NCI-H460 (cell line): ENCODE results near the gene KLK7. TPM values are rescaled to one million over a fixed set of nuclear protein-coding genes. Genes with fewer than 3 reads are reported as not detected.
"Not testable (repeated sequence)": the region's sequence is repeated elsewhere in the genome, so short reads cannot be mapped to it uniquely, and the experiment has no call there.

Experiments used
- DNase-seq: peaks from one replicate; pipeline ENCODE4 v3.0.0-alpha.2; 2016; ENCODE audit warnings: low read depth; ENCODE audit errors: extremely low read depth
- total RNA-seq: library from RNA; depleted of rRNA; stranded (reverse); fragments of >200 nt; shearing (Covaris generic); gene quantifications from 2 replicates; pipeline ENCODE4 v1.2.3, GENCODE V29; 2014

The KLK7 gene
- total RNA-seq, 1 experiment from 2014 or later: not detected

DNA sequence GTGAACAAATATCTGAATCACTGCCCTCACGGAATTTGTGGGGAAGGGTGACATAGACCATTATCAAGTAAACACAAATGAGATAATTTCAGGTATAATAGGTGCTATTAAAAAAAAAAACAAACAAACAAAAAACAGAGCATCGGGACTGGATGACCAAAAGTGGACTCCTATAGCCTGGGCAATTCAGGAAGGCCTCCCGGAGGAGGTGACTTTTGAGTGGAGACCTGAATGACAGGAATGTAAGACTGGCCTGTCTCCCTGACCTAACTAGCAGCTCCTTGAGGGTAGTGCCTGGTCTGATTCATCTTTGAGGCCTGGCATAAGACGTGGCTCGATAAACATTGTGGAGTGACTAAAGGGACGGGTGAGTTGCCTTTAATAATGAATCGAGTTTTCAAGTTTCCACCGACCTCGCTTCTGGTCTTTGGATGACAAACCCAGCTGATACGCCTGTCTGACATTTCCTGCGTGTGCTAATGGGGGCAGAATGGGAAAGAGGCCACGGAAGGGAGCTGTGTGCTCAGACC is 29.0 kb upstream of the KLK7 start:
- DNase-seq: no peak

DNA sequence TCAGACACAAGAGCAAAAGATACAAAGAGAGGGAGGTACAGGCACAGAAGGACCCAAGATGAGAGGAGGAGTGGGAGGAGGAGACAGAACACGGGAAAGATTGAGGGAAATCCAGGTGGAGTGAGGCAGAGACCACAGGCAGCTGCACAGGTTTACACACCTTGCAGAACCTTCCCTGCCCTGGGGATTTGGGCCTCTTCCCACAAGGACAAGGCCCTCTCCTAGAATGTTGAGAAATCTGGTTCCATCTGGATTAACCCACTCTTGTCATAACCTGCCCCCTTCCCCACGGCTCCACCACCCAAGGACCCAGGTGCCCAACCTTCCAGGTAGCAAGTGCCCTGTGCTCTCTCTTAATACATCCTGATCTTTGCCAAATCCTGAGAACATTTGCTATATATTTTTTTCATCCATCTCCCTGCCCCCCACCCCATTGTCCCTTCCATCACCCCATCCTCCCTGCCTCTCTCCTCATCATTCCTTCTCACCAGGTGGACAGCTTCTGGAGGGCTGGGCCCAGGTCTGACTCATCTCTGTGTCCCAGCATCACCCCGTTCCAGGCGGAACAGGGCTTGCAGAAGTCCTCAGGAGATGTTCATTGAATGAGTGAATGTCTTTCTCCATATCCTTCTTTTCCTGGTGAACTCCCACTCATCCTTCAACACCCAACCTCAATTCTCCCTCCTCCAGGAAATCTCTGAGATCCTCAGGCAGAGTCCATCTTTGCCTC is 26.5 kb upstream of the KLK7 start:
- DNase-seq: no peak

DNA sequence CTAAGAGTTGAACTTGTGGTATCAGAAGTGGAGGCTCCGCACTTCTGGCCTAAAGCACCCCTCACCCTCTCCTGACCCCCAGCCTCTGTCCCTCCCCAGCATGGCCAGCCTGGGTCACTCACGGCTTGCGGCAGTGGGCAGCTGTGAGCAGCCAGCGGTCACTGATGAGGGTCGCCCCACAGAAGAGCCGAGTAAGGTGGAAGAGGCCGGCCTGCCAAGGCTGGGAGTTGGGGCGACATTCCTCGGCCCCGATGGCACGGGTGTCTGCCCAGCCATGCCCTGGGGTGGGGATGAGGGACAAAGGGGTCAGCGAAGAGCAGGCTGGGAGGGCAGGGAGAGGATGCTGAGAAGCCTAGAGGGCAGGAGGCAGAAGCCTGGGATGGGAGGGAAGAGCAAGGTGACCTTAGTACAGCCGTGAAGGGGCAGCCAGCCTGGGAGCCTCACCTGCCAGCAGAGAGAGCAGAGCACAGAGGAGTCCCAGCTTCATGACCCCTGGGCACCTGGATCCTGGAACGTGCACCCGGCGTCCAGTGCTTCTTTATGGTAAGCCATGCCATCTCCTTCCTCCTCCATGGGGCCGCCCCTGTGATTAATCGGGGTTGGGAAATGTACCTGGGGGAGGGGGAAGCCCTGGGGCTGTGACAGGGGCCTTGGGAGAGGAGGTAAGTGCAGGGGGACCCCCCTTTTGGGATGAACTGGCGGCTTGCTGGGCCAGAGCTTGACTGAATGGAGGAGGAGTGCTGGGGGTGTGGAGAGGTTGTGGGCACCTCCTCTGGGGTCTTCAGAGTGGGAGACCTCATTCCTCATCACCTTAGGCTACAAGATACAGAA is 25.6 kb upstream of the KLK7 start:
- DNase-seq: no peak

DNA sequence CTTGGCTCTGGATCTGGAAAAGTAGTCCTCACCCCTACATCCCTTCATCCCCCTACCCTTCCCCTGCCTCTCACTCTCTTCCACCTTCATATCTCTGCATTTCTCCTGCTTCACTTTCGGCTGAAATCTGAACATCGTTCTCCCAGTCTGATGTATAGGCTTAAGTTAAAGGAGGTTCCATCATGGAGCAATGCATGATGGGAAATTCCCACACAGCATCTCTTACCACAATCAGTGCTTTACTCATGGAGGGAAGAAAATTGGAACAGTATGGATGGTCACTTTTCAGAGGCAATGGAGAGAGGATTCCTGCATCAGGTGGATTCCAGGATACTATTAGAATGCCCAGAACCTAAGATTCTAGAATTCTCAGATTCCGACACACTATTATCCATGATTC is 23.8 kb upstream of the KLK7 start:
- no peak for DNase-seq

DNA sequence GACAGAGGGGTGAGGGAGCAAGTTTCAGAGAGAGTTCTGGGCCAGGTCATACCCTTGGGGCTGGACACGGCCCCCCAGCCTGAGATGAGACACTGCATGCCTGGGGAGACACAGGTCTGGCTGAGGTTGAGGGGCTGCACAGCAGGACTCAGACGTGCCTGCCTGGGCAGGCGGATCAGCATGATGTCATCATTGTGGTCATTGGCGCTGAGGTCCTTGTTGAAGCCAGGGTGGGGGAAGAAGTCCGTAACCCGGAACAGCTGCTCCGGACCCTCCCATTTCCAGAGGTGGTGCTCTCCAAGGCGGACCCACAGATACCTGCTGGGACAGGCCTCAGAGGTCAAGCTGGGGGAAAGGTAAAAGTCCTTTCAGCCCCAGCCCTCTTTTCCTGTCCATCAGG is 22.7 kb upstream of the KLK7 start:
- DNase-seq: no peak

DNA sequence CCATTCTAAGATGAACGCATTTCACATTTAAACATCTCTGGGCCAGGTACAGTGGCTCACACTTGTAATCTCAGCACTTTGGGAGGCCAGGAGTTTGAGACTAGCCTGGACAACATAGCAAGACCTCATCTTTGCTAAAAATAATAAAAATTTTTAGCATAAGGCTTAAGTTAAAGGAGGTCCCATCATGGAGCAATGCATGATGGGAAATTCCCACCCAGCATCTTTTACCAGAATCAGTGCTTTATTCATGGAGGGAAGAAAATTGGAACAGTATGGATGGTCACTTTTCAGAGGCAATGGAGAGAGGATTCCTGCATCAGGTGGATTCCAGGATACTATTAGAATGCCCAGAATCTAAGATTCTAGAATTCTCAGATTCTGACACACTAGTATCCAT is 21.5 kb upstream of the KLK7 start:
- DNase-seq: no peak

DNA sequence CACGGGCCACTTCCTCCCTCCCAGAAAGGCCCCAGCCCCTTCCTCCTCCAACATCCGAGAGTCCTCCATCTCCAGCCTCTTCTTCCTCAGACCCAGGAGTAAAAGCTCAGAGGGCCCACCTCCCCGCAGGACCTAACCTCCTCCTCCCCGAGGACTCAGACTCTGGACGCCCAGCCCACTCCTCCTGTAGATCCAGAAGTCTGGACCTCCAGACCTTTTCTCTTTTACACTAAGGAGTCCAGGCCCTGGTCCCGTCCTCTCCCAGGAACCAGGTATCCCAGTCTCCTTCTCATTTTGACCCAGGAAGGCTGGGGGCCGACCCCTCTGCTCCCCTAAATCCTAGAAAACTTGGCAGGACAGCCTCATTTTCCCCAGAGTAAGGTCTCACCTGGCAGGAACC is 19.6 kb upstream of the KLK7 start:
- DNase-seq: no peak

DNA sequence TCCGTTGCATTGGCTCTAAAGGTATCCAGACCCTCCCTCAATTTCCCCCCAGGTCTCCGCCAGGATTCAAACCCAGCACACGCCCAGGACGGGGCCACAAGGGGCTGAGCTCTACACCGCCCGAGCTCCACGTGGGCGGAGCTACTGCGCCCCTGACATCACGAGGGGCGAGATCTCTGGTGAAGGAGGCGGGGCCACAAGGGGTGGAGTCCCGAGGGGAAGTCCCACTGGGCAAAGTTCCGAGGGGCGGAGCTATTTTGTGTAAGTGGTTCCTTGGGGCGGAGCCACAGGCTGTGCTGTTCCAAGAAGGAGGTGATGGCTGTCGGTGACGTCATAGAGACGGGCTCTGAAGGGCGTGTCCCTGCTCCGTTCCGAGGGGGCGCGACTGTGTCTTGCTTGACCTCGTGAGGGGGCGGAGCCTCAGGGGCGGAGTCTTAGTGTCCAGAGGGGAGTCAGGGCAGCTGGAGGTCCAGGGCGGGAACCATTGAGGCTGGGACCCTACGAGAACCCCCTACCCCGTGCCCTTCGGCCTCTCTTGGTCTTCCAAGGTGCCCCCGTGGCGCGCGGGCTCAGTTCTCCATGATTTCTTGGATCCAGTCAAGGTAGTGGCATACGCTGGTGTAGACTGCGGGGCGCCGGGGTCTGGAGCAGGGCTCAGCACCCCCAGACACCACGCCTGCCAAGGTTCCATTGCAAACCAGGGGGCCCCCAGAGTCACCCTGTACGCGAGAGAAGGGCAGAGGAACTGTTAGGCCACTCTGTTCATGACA is 19.0 kb upstream of the KLK7 start:
- DNase-seq: peak; percentile 76

DNA sequence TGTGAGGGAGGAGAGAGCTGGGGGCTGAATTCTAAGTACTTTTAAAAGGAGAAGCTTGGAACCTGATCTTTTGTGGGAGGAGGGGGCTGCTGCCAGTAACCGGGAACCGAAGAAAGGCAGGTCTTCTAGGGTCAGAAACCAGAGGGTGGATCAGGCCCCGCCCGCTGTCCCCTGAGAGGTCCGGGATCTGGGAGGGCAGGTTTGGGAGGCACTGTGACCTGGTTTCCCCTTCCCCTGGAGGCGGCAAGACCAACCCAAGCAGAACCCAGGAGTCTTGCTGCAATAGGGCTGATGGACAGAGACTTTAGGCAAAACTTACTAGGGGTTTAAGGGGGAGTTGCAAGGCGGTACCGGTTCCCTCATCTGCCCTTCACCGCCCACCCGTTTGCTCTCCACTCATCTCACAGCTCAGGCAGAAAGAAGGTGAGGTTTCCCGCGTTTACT is 18.4 kb upstream of the KLK7 start:
- DNase-seq: no peak

DNA sequence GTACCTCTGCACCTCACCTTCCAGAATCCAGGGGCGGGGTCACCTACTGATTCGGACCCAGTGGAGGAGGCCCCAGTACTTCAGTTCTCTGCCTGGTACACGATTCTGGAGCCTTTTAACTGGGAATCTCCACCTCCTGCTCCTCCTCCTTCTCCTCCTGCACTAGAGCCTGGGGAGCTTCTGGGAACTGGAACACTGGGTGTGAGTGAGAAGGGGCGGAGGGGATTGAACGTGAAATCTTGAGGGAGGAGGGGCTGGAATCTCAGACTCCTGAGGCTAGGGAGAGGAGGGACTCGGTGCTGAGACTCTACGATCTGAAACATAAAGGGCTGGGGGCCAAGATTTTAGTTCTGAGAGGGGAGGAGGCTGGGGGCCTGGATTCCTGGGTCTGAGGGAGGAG is 17.8 kb upstream of the KLK7 start, which contains the start of gene KLK8:
Gene KLK8 (minus strand): TSS at position 90 of the 400 bp plus-strand sequence. CDS start 437 bp downstream, outside the sequence.
- no peak for DNase-seq

DNA sequence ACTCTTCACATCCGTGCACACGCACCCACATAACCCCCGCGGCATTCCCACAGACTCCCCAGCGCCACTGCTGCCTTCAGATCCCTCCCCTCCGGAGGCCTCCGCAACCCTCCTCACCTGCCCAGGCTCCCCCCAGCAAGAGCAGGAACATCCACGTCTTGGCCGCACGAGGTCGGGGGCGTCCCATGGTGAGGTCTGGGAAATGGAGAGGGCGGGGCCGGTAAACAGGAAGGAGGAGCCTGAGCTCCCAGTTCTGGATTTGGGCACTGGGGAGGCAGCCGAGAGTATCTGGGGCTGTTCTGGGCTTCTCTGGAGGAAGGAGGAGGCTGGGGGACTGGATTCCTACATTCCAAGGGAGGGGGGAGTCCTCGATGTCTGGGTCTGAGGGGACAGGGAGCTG is 17.3 kb upstream of the KLK7 start:
- no peak for DNase-seq

DNA sequence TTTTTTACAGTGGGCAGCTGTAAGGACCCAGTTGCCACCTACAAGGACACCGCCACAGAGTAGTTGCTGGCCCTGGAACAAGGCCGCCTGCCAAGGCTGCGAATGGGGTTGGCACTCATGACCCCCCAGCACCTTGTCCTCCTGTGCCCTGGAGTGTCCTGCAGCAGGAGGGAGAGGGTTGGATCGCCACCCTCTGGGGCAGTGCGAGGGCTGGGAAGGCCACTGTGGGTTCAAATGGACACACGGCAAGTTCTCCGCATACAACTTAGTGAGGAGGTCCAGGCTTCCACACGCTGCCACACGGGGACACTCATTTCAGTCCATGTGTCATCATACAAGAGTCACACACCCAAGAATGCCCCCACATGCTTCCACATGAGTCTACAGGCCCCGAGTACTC is 16.7 kb upstream of the KLK7 start:
- DNase-seq: no peak

DNA sequence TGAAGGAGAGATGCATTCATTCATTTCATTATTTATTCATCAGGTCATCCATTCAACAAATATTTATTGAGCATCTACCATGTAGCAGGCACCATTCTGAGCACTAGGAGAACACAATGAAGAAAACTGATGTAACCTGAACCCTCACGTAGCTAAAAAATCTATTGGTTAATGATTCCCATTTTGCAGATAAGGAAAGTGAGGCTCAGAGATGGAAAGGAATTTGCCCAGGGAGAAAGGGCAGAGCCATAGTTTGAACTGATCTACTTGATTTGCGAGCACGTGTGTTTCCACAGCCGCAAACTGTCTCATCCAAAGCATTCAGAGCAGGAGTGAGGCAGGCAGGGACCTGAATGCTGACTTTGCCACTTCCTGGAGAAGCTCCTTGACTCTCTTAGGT is 15.0 kb upstream of the KLK7 start:
- DNase-seq: no peak

DNA sequence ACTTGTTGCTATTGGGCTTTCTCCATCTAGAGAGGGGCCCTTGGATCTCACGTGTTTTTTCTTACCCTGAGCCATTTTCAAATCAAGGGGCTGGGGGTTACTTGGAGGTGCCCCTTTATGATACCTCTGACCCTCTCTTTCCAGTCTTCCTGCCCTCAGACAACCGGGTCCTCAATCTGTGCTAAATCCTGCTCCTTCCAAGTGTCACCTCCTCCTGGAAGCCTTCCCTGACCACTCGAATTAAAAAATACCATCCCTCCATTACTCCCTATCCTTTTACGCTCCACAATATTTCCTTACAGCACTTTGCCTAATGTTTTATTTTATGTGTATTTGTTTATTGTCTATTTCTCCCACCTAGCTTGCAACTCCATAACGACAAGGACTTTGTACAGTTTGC is 14.3 kb upstream of the KLK7 start:
- no peak for DNase-seq

DNA sequence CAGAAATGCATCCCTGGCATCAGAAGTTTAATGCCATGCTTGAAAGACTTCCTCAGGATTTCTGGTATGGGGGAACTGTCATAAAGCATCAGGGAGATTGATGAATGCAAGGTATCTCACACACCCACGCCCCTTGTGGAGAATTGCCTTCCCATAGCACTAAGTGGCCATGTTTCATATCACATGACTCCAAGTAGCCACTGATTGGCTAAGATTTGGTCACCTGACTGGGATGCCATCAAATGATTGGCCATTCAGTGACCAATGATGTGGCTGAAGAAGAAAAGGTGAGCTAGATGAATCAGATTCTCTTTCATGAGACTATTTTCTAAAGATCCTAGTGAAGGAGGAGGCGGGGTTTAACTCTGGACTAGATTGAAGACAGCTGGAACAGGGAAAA is 10.4 kb upstream of the KLK7 start:
- DNase-seq: no peak

DNA sequence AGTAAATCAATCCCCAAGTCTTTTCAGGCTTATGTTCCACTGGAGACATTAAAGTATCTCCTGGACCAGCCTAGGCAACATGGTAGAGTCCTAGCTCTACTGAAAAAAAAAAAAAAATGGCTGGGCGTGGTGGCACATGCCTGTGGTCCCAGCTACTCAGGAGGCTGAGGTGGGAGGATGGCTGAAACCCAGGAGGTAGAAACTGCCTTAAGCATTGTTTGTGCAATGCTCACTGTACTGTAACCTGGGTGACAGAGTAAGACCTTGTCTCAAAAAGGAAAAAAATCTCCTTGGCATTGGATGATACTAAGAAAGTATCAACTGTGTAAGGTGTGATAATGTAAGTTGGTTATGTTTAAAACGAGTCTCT is 8.9 kb upstream of the KLK7 start:
- DNase-seq: no peak

DNA sequence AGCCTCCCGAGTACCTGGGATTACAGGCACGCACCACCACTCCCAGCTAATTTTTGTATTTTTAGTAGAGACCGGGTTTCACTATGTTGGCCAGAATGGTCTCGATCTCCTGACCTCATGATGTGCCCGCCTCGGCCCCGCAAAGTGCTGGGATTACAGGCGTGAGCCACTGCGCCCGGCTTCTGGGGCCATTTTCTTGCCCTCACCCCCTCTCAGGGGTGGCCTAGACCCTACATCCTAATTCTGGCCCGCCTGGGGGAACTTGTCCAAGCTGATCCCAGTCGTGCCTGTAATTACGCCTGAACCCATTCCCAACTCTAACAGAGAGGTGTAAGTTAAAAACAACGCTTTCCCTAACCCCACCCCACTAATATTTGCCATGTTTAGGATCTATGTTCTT is 699 bp upstream of the KLK7 start:
- not testable (repeated sequence) for DNase-seq

DNA sequence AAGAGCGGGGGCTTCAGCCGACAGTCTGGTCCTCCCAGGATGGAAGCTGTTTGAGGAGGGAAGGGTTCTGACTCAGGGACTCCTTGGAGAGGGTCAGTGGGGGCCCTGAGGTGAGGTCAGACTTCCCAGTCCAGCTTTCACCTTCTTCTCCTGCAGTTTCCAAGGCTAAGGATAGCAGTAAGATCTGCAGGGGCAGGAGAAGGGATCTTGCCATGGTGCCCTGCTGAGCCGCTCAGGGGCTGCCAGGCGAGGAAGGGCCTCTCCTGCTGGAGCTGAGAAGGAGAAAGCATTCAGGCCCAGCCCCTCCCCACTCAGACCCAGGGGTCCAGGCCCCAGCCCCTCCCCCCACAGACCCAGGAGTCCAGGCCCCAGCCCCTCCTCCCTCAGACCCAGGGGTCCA is 1.5 kb downstream of the KLK7 start:
- DNase-seq: no peak

DNA sequence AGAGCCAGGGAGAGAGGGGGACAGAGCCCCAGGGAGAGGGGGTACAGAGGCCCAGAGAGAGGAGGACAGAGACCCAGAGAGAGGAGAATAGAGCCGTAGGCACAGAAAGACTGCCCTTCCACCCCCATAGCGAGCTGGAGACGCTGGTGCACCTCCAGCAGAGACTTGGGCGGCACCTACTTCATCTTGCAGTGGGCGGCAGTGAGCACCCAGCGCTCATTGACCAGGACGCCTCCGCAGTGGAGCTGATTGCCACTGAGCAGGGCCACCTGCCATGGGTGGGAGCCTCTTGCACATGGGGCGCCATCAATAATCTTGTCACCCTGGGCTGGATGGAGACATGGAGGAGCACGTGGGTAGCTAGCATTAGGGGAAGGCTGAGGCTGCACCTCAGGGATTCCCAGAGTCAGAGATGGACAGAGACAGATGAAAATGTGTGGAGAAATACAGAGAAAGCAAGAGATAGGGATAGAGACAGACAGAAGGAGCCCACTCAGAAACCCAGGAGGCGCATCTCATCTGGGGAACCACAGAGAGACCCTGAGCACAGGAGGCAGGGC is 2.0 kb downstream of the KLK7 start:
- DNase-seq: no peak

DNA sequence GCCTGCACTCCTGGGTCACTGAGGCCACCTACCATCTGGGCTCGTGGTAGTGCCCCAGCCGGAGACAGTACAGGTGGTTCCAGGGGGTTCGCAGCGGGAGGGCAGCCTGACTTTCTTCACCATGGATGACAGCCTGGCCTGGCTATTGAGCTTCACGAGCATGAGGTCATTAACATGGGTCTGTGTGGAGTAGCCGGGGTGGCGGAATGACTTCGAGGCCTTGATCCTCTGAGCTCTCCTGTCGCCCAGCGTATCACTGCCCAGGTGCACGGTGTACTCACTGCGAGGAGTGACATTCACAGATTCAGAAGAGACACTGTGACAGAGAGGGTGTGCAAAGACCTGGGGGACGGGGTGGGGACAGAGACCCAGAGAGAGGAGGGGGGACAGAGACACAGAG is 3.5 kb downstream of the KLK7 start:
- no peak for DNase-seq

DNA sequence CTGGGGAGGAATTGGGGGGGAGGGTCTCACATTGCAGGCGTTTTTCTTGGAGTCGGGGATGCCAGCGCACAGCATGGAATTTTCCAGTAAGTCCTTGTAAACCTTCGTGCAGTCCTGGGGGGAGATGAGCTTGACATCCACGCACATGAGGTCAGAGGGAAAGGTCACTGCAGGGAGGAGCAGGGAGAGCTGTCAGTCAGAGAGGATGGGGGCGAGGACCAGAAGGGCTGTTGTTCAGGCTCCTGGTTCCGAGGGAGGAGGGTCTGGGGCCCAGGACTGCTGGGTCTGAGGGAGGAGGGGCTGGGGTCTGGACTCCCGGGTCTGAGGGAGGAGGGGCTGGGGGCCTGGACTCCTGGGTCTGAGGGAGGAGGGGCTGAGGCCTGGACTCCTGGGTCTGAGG is 4.0 kb downstream of the KLK7 start:
- DNase-seq: no peak
